ENCODE measurements around the gene GORASP1. TPM values are rescaled to one million over a fixed set of nuclear protein-coding genes. Genes with fewer than 3 reads are reported as not detected.

The GORASP1 gene
- total RNA-seq, 4 donors from 2014 or later, result 34.3 to 81.9 (median 38.5) TPM

DNA sequence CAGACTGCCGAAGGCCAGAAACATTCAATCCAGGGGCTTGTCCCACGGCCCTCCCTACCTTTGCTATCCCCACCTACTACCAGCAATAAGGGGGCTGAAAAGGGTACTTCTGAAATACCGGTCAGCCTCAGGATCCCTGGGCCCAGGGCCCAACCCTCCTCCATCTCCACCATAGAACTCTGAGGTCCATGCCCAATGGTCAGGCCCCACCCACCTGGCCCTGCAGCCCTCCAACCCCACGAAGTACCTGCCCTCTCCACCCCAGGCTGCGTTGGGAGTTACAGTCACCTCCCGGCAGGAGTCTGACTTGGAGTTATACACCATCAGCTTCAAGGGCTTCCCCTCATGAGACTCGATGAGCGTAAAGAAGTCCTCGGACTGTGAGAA is 6.9 kb downstream of the GORASP1 start:
- ATAC-seq, result no peak
- intact Hi-C loops (cut with DNase I; ENCODE audit: low total_unique reads), result loop anchor here (2.0 kb wide), 1 partner anchor 188 kb away; no protein-coding TSS in a partner anchor
- in situ Hi-C loops (cut with MboI; ENCODE audit: low sequenced_read_pairs in 4 of 4), result no loop called here

DNA sequence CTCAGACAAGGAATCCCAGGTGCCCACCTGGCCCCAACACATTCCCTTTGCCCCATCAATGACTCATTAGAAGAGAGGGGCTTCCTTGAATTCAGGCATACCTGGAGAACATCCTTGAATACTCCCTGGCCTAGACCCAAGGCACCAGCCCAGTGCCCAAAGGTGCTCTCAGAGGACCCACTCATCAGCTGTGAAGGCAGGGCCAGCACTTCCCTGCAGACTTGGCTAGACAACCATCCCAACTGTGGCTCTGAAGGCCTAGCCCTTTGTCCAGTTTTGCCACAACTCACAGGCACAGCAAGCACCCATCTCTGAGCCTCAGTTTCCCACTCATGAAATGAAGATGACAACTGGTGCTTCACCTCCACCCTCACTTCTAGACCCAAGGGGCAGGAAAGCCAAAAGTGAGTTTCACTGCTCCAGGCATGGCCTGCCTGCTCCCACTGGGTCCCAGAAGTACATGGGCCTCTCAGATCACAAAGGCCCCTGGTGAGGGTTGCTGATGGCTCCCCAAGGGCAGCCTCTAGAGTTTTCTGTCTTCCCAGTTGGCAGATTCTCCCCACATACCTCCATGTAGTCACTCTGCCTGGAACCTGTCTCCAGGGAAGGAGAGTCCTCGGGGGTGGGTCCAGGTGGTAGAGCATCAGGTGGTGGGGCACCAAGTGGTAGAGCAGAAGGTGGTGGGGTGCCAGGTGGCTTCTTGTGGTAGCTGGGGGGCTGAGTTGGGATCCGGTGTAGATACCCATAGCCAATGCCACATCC is 7.5 kb downstream of the GORASP1 start:
- intact Hi-C loops (cut with DNase I; ENCODE audit: low total_unique reads) (loop anchor here (2.0 kb wide), 1 partner anchor 189 kb away; no protein-coding TSS in a partner anchor), in situ Hi-C loops (cut with MboI; ENCODE audit: low sequenced_read_pairs in 4 of 4) (no loop called here)
- ATAC-seq (no peak), DNase-seq (no peak)
- peaks cover 0 to 56% of the 10 kb centered on the region in 2 donors for H3K36me3 ChIP-seq
- H3K9me3 ChIP-seq, result no peaks in the 10 kb centered on the region
- no peak overlapping the region for H3K4me3 ChIP-seq
- TF ChIP-seq, protein P1, sequence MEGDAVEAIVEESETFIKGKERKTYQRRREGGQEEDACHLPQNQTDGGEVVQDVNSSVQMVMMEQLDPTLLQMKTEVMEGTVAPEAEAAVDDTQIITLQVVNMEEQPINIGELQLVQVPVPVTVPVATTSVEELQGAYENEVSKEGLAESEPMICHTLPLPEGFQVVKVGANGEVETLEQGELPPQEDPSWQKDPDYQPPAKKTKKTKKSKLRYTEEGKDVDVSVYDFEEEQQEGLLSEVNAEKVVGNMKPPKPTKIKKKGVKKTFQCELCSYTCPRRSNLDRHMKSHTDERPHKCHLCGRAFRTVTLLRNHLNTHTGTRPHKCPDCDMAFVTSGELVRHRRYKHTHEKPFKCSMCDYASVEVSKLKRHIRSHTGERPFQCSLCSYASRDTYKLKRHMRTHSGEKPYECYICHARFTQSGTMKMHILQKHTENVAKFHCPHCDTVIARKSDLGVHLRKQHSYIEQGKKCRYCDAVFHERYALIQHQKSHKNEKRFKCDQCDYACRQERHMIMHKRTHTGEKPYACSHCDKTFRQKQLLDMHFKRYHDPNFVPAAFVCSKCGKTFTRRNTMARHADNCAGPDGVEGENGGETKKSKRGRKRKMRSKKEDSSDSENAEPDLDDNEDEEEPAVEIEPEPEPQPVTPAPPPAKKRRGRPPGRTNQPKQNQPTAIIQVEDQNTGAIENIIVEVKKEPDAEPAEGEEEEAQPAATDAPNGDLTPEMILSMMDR (IDR thresholded peaks at IDR 0.05 in 4 of 5, conservative IDR thresholded peaks at IDR 0.05 in 1 of 5), result no peak
- no peak for TF ChIP-seq POLR2A (IDR thresholded peaks at IDR 0.05)
- no peak overlapping the region for H3K27ac ChIP-seq
- no peaks in the 10 kb centered on the region for H3K27me3 ChIP-seq
- H3K4me1 ChIP-seq, result peaks cover 13% of the 10 kb centered on the region in 2 donors

More for the DNA sequence above, 6.9 kb downstream of the GORASP1 start:
- Histone ChIP-seq H3K4me1 (peaks cover 18% of the 10 kb centered on the region in 2 donors), H3K9me3 (no peaks in the 10 kb centered on the region), H3K27ac (no peak overlapping the region), H3K4me3 (no peak overlapping the region), H3K27me3 (no peaks in the 10 kb centered on the region), H3K36me3 (peaks cover 0 to 50% of the 10 kb centered on the region in 2 donors)
- DNase-seq, result no peak
- no peak for TF ChIP-seq POLR2A (IDR thresholded peaks at IDR 0.05)
- TF ChIP-seq, protein P1 (IDR thresholded peaks at IDR 0.05 in 4 of 5, conservative IDR thresholded peaks at IDR 0.05 in 1 of 5), result no peak

DNA sequence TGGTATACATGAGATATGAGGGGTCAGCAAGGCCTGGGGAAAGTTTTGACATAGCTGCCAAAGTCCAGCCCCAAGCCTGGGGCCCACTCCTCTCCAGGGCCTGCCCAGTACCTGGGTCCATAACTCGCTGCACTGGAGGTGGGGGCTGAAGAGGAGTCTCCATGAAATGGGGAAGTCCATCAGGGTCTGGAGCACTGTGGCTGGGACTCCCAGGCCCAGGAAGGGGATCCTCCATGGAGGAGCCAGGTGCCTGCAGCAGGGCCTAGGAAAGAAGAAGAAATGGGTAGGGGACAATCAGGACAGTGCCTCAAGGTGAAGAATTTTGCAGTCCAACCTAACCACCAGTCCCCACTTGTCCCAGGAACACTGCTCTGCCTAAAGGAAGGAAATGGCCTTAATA is 8.2 kb downstream of the GORASP1 start:
- in situ Hi-C loops (cut with MboI; ENCODE audit: low sequenced_read_pairs in 4 of 4), result no loop called here
- intact Hi-C loops (cut with DNase I; ENCODE audit: low total_unique reads), result no loop called here
- peaks cover 6 to 8% of the 10 kb centered on the region in 2 donors for H3K4me1 ChIP-seq
- TF ChIP-seq, protein P1 (IDR thresholded peaks at IDR 0.05 in 4 of 5, conservative IDR thresholded peaks at IDR 0.05 in 1 of 5), result no peak
- no peak for TF ChIP-seq POLR2A (IDR thresholded peaks at IDR 0.05)
- no peaks in the 10 kb centered on the region for H3K27me3 ChIP-seq
- peaks cover 0 to 62% of the 10 kb centered on the region in 2 donors for H3K36me3 ChIP-seq
- ATAC-seq (no peak), DNase-seq (no peak)
- no peak overlapping the region for H3K27ac ChIP-seq
- H3K9me3 ChIP-seq, result no peaks in the 10 kb centered on the region
- no peak overlapping the region for H3K4me3 ChIP-seq

DNA sequence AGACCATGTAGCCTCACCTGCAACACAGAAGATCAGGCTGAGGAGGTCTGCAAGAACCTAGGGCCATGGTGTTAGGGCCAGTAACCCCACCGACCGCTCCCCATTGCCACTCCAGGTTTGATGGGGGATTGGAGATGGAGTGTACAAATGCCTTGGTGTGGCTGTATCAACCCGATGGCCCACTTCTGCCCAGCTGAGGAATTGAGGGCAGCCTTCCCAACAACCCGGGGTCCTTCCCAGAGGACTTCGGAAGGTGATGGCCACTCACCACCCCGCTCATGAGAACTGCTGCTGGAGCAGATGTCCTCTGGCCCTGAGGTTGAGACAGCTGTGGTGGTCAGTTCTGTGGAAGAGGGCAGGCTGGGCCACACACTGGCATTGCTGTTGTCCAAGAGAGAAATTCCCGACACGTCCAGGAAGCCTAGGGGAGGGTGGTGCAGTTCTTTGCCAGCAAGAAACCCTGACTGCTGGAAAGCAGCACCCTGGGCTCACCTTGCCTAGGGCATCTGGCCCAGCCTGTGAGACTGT is 8.9 kb downstream of the GORASP1 start:
- TF ChIP-seq POLR2A (IDR thresholded peaks at IDR 0.05), result no peak
- TF ChIP-seq, protein P1 (IDR thresholded peaks at IDR 0.05 in 4 of 5, conservative IDR thresholded peaks at IDR 0.05 in 1 of 5), result no peak
- H3K4me1 ChIP-seq, result peaks cover 0 to 7% of the 10 kb centered on the region in 2 donors
- ATAC-seq (no peak), DNase-seq (no peak)
- no peak overlapping the region for H3K4me3 ChIP-seq
- H3K27me3 ChIP-seq, result no peaks in the 10 kb centered on the region
- H3K9me3 ChIP-seq, result no peaks in the 10 kb centered on the region
- peaks cover 0 to 70% of the 10 kb centered on the region in 2 donors for H3K36me3 ChIP-seq
- in situ Hi-C loops (cut with MboI; ENCODE audit: low sequenced_read_pairs in 4 of 4), result no loop called here
- intact Hi-C loops (cut with DNase I; ENCODE audit: low total_unique reads), result no loop called here
- H3K27ac ChIP-seq, result no peak overlapping the region

Data from gastrocnemius medialis (tissue), 4 donors.